Sigmoid colon (tissue), 7 donors: ENCODE measurements around the gene MYO5B. TPM values are rescaled to one million over a fixed set of nuclear protein-coding genes. Genes with fewer than 3 reads are reported as not detected.

Source experiments
- DNase-seq: peaks from one replicate; pipeline ENCODE4 v3.0.0-alpha.2; 2019
- H3K27ac ChIP-seq, 4 donors: fragments of 200-600 bp; sonication (generic); one replicate each; pipeline ENCODE4 v1.5.1; 2016 to 2019; ENCODE audit warnings: mild to moderate bottlenecking in 1 of 4
- H3K27me3 ChIP-seq, 3 donors: fragments of 200-600 bp; sonication (generic); one replicate each; pipeline ENCODE4 v1.5.1; 2019; ENCODE audit warnings: mild to moderate bottlenecking in 1 of 3
- H3K36me3 ChIP-seq, 4 donors: fragments of 200-600 bp; sonication (generic); one replicate each; pipeline ENCODE4 v1.5.1; 2016 to 2019
- H3K4me1 ChIP-seq, 4 donors: fragments of 200-600 bp; sonication (generic); one replicate each; pipeline ENCODE4 v1.5.1; 2017 to 2019
- H3K4me3 ChIP-seq, 4 donors: fragments of 200-600 bp; sonication (generic); one replicate each; pipeline ENCODE4 v1.5.1; 2017 to 2019; ENCODE audit warnings: mild to moderate bottlenecking in 2 of 4, moderate library complexity in 1 of 4
- H3K9me3 ChIP-seq, 4 donors: fragments of 200-600 bp in 3 of 4; sonication (generic) in 3 of 4; one replicate each; pipeline versions ENCODE4 v1.5.1 to v1.6.1; 2013 to 2019
- EP300 ChIP-seq, 4 donors: sonication (generic); formaldehyde crosslinking; IDR thresholded peaks; one replicate each; pipeline ENCODE4 v1.6.1; 2017; ENCODE audit warnings: antibody characterized with exemption in 4 of 4
- POLR2A ChIP-seq, 2 donors: fragments of 450-650 bp; IDR thresholded peaks; one replicate each; pipeline ENCODE4 v1.6.1; 2016; ENCODE audit warnings: antibody characterized with exemption in 2 of 2, mild to moderate bottlenecking in 2 of 2, moderate library complexity in 2 of 2
- POLR2AphosphoS5 ChIP-seq, 4 donors: sonication (generic); formaldehyde crosslinking; IDR thresholded peaks; one replicate each; pipeline ENCODE4 v1.6.1; 2017; ENCODE audit warnings: antibody characterized with exemption in 4 of 4
- WGBS, 2 donors: extraction: QIAGEN DNeasy Blood & Tissue Kit; methylation state at CpG; one replicate each; pipeline ENCODE4 v1.1.7; 2013; 5-methylcytosine and 5-hydroxymethylcytosine counted together
- intact Hi-C: fragments of 100-400 bp; cut with DNase I; formaldehyde crosslinking; loops from one replicate; pipeline ENCODE4 v1.15.1; 2023
- polyA plus RNA-seq, 3 donors: library from polyadenylated mRNA; stranded (reverse); fragments of 200-250 nt; gene quantifications; one replicate each; pipeline ENCODE4 v1.2.3, GENCODE V29; 2013
- total RNA-seq, 4 donors: library from RNA; depleted of rRNA; stranded (reverse); fragments of >200 nt; gene quantifications; one replicate each; pipeline ENCODE4 v1.1.0, GENCODE V29; 2016
- TF ChIP-seq, protein P1 (sequence below), 4 experiments: fragments of 450-650 bp in 3 of 4; fragments of 200-600 bp in 1 of 4; IDR thresholded peaks; one replicate each; pipeline ENCODE4 v1.5.1; 2016 to 2019; ENCODE audit warnings: antibody characterized with exemption in 4 of 4, mild to moderate bottlenecking in 3 of 4, moderate library complexity in 2 of 4
- donor health status: healthy with polysubstance abuse.
- donor health status: Bipolar disorder and iron deficiency.
- donor health status: healthy.

The MYO5B gene
- total and polyA plus RNA-seq, 7 donors, result 0.14 to 80.7 (median 3.0) TPM

DNA sequence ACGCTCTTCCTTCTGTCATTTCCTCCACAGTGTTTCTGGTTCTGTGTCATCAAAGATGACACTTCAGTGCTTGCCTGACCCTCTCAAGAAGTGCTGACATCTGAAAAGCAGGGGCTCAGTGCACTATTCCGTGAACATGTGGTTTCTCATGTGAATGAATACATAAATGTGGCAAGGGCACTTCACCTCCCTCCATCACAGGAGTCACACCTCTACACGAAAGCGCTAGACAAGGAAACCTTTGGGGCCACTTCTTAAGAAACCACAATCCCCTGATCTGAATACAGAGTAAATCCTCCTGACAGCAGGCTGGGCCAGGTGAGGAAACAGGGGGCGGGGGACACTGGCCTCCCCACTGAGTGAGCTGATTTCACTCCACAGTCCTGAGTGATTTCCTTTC, 235.8 kb downstream of the MYO5B start:
- Histone ChIP-seq H3K36me3 (no peaks in the 10 kb centered on the region), H3K9me3 (no peaks in the 10 kb centered on the region), H3K27ac (no peak overlapping the region), H3K27me3 (no peaks in the 10 kb centered on the region), H3K4me1 (no peaks in the 10 kb centered on the region), H3K4me3 (no peak overlapping the region)
- TF ChIP-seq EP300 (IDR thresholded peaks at IDR 0.05), result no peak
- TF ChIP-seq, protein P1, sequence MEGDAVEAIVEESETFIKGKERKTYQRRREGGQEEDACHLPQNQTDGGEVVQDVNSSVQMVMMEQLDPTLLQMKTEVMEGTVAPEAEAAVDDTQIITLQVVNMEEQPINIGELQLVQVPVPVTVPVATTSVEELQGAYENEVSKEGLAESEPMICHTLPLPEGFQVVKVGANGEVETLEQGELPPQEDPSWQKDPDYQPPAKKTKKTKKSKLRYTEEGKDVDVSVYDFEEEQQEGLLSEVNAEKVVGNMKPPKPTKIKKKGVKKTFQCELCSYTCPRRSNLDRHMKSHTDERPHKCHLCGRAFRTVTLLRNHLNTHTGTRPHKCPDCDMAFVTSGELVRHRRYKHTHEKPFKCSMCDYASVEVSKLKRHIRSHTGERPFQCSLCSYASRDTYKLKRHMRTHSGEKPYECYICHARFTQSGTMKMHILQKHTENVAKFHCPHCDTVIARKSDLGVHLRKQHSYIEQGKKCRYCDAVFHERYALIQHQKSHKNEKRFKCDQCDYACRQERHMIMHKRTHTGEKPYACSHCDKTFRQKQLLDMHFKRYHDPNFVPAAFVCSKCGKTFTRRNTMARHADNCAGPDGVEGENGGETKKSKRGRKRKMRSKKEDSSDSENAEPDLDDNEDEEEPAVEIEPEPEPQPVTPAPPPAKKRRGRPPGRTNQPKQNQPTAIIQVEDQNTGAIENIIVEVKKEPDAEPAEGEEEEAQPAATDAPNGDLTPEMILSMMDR (IDR thresholded peaks at IDR 0.05), result no peak
- TF ChIP-seq POLR2AphosphoS5 (IDR thresholded peaks at IDR 0.05), result no peak
- TF ChIP-seq POLR2A (IDR thresholded peaks at IDR 0.05), result no peak
- intact Hi-C loops, result no loop called here
- WGBS, 2 donors, result 69 to 89% methylated on average over 5 of the region's 5 CpGs
- no peak for DNase-seq

DNA sequence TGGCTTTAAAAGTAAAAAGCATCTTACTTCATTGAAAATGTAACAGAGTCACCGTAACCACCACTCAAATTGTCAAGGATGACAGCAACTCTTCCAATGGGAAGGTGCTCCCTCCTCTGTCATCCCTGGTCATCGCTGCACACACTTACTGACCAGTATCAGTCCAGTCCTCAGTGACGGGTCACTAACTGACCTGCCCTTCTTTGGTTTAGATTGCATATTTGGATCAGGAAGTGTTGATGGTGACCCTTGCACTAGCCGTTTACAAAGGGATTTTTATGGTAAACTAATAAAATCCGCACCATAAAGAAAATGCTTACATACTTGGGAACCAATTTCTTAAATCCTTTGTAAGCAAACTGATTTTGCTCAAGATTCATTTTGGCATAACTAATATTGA, 239.7 kb downstream of the MYO5B start:
- Histone ChIP-seq H3K4me3 (no peak overlapping the region), H3K27ac (no peak overlapping the region), H3K9me3 (no peaks in the 10 kb centered on the region), H3K27me3 (peaks cover 0 to 4% (median 0%) of the 10 kb centered on the region in 3 donors), H3K36me3 (no peaks in the 10 kb centered on the region), H3K4me1 (no peaks in the 10 kb centered on the region)
- no peak for DNase-seq
- WGBS, 2 donors, result 35 to 61% methylated on average over 5 of the region's 5 CpGs
- no peak for TF ChIP-seq POLR2A (IDR thresholded peaks at IDR 0.05)
- intact Hi-C loops, result no loop called here

DNA sequence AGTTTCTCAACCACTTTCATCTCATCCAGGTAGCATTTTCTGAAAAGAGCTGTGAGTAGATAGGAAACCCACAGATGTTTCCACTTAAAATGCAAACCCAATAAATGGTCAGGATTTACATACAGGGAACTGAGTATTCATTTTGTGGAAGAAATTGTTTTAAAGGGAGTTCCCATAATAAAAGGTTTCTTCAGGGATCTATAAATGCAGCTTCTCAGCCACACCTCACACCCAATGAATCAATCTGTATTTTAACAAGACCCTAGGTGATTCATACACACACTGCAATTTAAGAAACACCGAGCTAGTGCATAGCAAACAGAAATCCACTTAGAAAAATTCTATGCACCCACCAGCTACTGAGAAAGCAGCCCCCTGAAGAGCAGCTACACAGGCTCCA, 241.6 kb downstream of the MYO5B start:
- no peak for DNase-seq
- no peaks in the 10 kb centered on the region for H3K4me1 ChIP-seq
- peaks cover 0 to 4% (median 0%) of the 10 kb centered on the region in 3 donors for H3K27me3 ChIP-seq
- intact Hi-C loops, result no loop called here
- H3K27ac ChIP-seq, result no peak overlapping the region
- H3K9me3 ChIP-seq, result no peaks in the 10 kb centered on the region
- TF ChIP-seq POLR2A (IDR thresholded peaks at IDR 0.05) (no peak), EP300 (IDR thresholded peaks at IDR 0.05) (no peak), POLR2AphosphoS5 (IDR thresholded peaks at IDR 0.05) (no peak)
- TF ChIP-seq, protein P1 (IDR thresholded peaks at IDR 0.05), result no peak
- H3K36me3 ChIP-seq, result no peaks in the 10 kb centered on the region
- 22 to 56% methylated on average over 1 of the region's 1 CpG for WGBS, 2 donors
- H3K4me3 ChIP-seq, result no peak overlapping the region

DNA sequence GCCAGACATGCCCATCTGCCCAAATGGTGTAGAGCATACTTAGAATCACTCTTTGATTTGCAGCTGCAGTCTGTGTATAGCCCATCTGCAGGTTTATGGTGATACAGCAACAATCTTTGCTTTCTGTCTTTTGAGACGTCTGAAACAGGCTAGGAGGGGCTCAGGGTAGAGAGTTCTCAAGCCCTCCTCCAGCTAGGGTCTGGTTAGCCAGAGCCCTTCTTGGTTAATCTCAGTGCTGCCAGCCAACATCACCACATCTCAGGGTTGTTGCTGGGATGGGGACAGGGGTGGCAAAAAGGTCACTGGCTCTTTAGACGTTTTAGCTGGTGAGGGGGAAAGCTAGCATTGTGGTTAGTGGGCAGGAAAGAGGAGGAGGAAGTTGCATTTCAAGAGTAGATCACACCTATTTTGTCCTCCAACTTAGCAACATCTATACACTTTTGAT, 245.0 kb downstream of the MYO5B start:
- no peak for DNase-seq
- Histone ChIP-seq H3K4me3 (no peak overlapping the region), H3K27me3 (peaks cover 0 to 4% (median 0%) of the 10 kb centered on the region in 3 donors), H3K9me3 (no peaks in the 10 kb centered on the region), H3K36me3 (no peaks in the 10 kb centered on the region), H3K4me1 (no peaks in the 10 kb centered on the region), H3K27ac (no peak overlapping the region)
- 18 to 53% methylated on average over 2 of the region's 2 CpGs for WGBS, 2 donors
- TF ChIP-seq POLR2AphosphoS5 (IDR thresholded peaks at IDR 0.05) (no peak), EP300 (IDR thresholded peaks at IDR 0.05) (no peak), POLR2A (IDR thresholded peaks at IDR 0.05) (no peak)
- TF ChIP-seq, protein P1 (IDR thresholded peaks at IDR 0.05), result no peak
- intact Hi-C loops, result no loop called here

DNA sequence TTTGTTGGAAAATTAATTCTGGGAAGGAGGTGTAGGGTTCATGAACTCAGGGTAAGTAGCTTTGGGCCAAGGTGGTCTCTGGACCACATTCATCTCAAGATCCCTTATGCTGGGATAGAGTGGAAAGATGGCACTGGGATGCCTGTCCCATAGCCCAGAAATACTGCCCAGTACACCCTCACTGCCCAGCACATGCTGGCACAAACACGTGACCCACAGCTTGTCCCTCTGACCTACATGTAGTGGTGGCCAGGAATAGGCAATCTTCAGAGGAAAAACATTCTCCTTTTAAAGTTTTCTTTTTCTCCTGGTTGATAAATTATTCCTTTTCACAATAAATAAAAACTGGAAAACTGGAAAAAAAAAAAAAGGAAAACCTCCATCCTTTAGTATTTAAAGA, 246.0 kb downstream of the MYO5B start:
- H3K9me3 ChIP-seq, result no peaks in the 10 kb centered on the region
- WGBS, 2 donors, result 83 to 97% methylated on average over 1 of the region's 1 CpG
- peaks cover 0 to 4% (median 0%) of the 10 kb centered on the region in 3 donors for H3K27me3 ChIP-seq
- H3K4me3 ChIP-seq, result no peak overlapping the region
- no peak for TF ChIP-seq POLR2A (IDR thresholded peaks at IDR 0.05)
- TF ChIP-seq POLR2AphosphoS5 (IDR thresholded peaks at IDR 0.05), result no peak
- TF ChIP-seq, protein P1 (IDR thresholded peaks at IDR 0.05), result no peak
- TF ChIP-seq EP300 (IDR thresholded peaks at IDR 0.05), result no peak
- H3K36me3 ChIP-seq, result no peaks in the 10 kb centered on the region
- no peaks in the 10 kb centered on the region for H3K4me1 ChIP-seq
- DNase-seq, result no peak
- H3K27ac ChIP-seq, result no peak overlapping the region
- intact Hi-C loops, result no loop called here
